Measurements from ENCODE around the gene F2.

GRCh38 chr11:46697723-46698122 lies 21.3 kb upstream of the F2 start:
- TF ChIP-seq EZH2 (IDR thresholded peaks at IDR 0.05): no peak
- TF ChIP-seq, protein P1, sequence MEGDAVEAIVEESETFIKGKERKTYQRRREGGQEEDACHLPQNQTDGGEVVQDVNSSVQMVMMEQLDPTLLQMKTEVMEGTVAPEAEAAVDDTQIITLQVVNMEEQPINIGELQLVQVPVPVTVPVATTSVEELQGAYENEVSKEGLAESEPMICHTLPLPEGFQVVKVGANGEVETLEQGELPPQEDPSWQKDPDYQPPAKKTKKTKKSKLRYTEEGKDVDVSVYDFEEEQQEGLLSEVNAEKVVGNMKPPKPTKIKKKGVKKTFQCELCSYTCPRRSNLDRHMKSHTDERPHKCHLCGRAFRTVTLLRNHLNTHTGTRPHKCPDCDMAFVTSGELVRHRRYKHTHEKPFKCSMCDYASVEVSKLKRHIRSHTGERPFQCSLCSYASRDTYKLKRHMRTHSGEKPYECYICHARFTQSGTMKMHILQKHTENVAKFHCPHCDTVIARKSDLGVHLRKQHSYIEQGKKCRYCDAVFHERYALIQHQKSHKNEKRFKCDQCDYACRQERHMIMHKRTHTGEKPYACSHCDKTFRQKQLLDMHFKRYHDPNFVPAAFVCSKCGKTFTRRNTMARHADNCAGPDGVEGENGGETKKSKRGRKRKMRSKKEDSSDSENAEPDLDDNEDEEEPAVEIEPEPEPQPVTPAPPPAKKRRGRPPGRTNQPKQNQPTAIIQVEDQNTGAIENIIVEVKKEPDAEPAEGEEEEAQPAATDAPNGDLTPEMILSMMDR (IDR thresholded peaks at IDR 0.05): no peak

Data from neural progenitor cell (in vitro differentiated cells).